Neural cell (in vitro differentiated cells): Measurements from ENCODE around the gene SNRNP70. TPM values are rescaled to one million over a fixed set of nuclear protein-coding genes. Genes with fewer than 3 reads are reported as not detected.

ENCODE experiments used
- H2AFZ ChIP-seq: fragments of 200-600, 300-800 bp; sonication (generic), shearing (Covaris generic); 2 replicates; pipeline ENCODE4 v1.6.0; 2014; ENCODE audit warnings: low read depth, mild to moderate bottlenecking, antibody characterized with exemption, low read length, moderate library complexity
- H3F3A ChIP-seq: fragments of 200-600 bp; shearing (Covaris generic); 2 replicates; pipeline ENCODE4 v1.6.1; 2016; ENCODE audit warnings: mild to moderate bottlenecking, moderate library complexity, mixed read lengths, antibody characterized with exemption, low read length; ENCODE audit not compliant: insufficient read depth, poor library complexity, severe bottlenecking
- H3K27ac ChIP-seq: fragments of 200-600, 300-800 bp; sonication (generic), shearing (Covaris generic); 2 replicates; pipeline ENCODE4 v1.5.1; 2014; ENCODE audit warnings: mild to moderate bottlenecking, low read length, moderate library complexity
- H3K27me3 ChIP-seq: fragments of 300-800, 200-600 bp; sonication (generic), shearing (Covaris generic); 2 replicates; pipeline ENCODE4 v1.6.0; 2014; ENCODE audit warnings: mild to moderate bottlenecking, low read depth, low read length, moderate library complexity; ENCODE audit not compliant: insufficient read depth
- H3K36me3 ChIP-seq: fragments of 300-800, 200-600 bp; sonication (generic), shearing (Covaris generic); 2 replicates; pipeline ENCODE4 v1.5.1; 2014; ENCODE audit warnings: mild to moderate bottlenecking, antibody characterized with exemption, low read length, moderate library complexity; ENCODE audit not compliant: insufficient read depth
- H3K4me2 ChIP-seq: fragments of 300-800, 200-600 bp; sonication (generic), shearing (Covaris generic); 2 replicates; pipeline ENCODE4 v1.6.0; 2014; ENCODE audit warnings: mild to moderate bottlenecking, low read length
- H3K4me3 ChIP-seq: fragments of 300-800, 200-600 bp; sonication (generic), shearing (Covaris generic); 2 replicates; pipeline ENCODE4 v1.5.1; 2014; ENCODE audit warnings: mild to moderate bottlenecking, low read length, moderate library complexity
- H3K79me2 ChIP-seq: fragments of 200-600 bp; shearing (Covaris generic); replicated peaks from 2 replicates; pipeline ENCODE4 v1.6.0; 2014; ENCODE audit warnings: mild to moderate bottlenecking, low read length, moderate library complexity; ENCODE audit not compliant: insufficient read depth
- H3K9ac ChIP-seq: fragments of 300-800, 200-600 bp; sonication (generic), shearing (Covaris generic); 2 replicates; pipeline ENCODE4 v1.6.1; 2016; ENCODE audit warnings: mild to moderate bottlenecking, low read length, mixed read lengths
- H3K9me2 ChIP-seq: fragments of 200-600 bp; shearing (Covaris generic); 2 replicates; pipeline ENCODE4 v1.6.1; 2016; ENCODE audit warnings: mild to moderate bottlenecking, low read length, mixed read lengths; ENCODE audit not compliant: insufficient read depth
- H3K9me3 ChIP-seq: fragments of 200-600, 300-800 bp; sonication (generic), shearing (Covaris generic); 2 replicates; pipeline ENCODE4 v1.6.1; 2016; ENCODE audit warnings: mild to moderate bottlenecking, mixed run types, low read length, moderate library complexity, mixed read lengths
- H4K20me1 ChIP-seq: fragments of 200-600 bp; shearing (Covaris generic); 2 replicates; pipeline ENCODE4 v1.6.1; 2016; ENCODE audit warnings: mild to moderate bottlenecking, mixed run types; ENCODE audit not compliant: insufficient read depth
- CTCF ChIP-seq: fragments of 450-650 bp; IDR thresholded peaks from 2 replicates; pipeline ENCODE4 v1.5.1; 2014; ENCODE audit warnings: antibody characterized with exemption, mild to moderate bottlenecking, moderate library complexity; ENCODE audit not compliant: poor library complexity, severe bottlenecking
- EP300 ChIP-seq: fragments of 450-650 bp; conservative IDR thresholded peaks from 2 replicates; pipeline ENCODE4 v1.6.1; 2014; ENCODE audit warnings: antibody characterized with exemption, mild to moderate bottlenecking, moderate library complexity; ENCODE audit not compliant: poor library complexity, severe bottlenecking
- EZH2 ChIP-seq: fragments of 200-600, 300-800 bp; shearing (Covaris generic), sonication (generic); IDR thresholded peaks from 2 replicates; pipeline ENCODE4 v1.6.1; 2014; ENCODE audit warnings: antibody characterized with exemption, low read length, borderline replicate concordance, mild to moderate bottlenecking; ENCODE audit not compliant: insufficient read depth, poor library complexity, severe bottlenecking
- MXI1 ChIP-seq: fragments of 450-650 bp; conservative IDR thresholded peaks from 2 replicates; pipeline ENCODE4 v1.6.1; 2014; ENCODE audit warnings: antibody characterized with exemption, mild to moderate bottlenecking; ENCODE audit not compliant: poor library complexity, severe bottlenecking
- POLR2AphosphoS5 ChIP-seq: IDR thresholded peaks from 2 replicates; pipeline ENCODE4 v1.6.1; 2012
- RAD21 ChIP-seq: fragments of 450-650 bp; conservative IDR thresholded peaks from 2 replicates; pipeline ENCODE4 v1.6.1; 2014; ENCODE audit warnings: antibody characterized with exemption, mild to moderate bottlenecking, moderate library complexity
- REST ChIP-seq: IDR thresholded peaks from 2 replicates; pipeline ENCODE4 v1.6.1; 2012; ENCODE audit warnings: borderline replicate concordance
- SMC3 ChIP-seq: fragments of 450-650 bp; conservative IDR thresholded peaks from 2 replicates; pipeline ENCODE4 v1.6.1; 2014; ENCODE audit warnings: antibody characterized with exemption, mild to moderate bottlenecking, moderate library complexity; ENCODE audit not compliant: poor library complexity
- TAF1 ChIP-seq: IDR thresholded peaks from 2 replicates; pipeline ENCODE4 v1.6.1; 2012; ENCODE audit warnings: low read depth
- polyA plus RNA-seq: library from polyadenylated mRNA; depleted of rRNA; stranded (reverse); fragments of >200 nt; gene quantifications from 2 replicates; pipeline ENCODE4 v1.2.3, GENCODE V29; 2014

The SNRNP70 gene
- polyA plus RNA-seq, 1 donor from 2014 or later, result 721 TPM

- H3K4me3 ChIP-seq, result peak overlapping the region; percentile 96
- H3K27ac ChIP-seq, result no peak overlapping the region
- H3K36me3 ChIP-seq, result no peaks in the 10 kb centered on the region
- H3K4me2 ChIP-seq, result no peak overlapping the region
- no peaks in the 10 kb centered on the region for H3K27me3 ChIP-seq
- no peaks in the 10 kb centered on the region for H3F3A ChIP-seq
- H4K20me1 ChIP-seq, result no peaks in the 10 kb centered on the region
- peak overlapping the region; percentile 79 for H3K9ac ChIP-seq
- H3K9me3 ChIP-seq, result no peaks in the 10 kb centered on the region
- no peak overlapping the region for H2AFZ ChIP-seq
- H3K9me2 ChIP-seq, result no peaks in the 10 kb centered on the region
- H3K79me2 ChIP-seq, result no peaks in the 10 kb centered on the region
- TF ChIP-seq CTCF, result no peak
- TF ChIP-seq EZH2, result no peak
- no peak for TF ChIP-seq RAD21
- TF ChIP-seq MXI1, result no peak
- no peak for TF ChIP-seq POLR2AphosphoS5
- no peak for TF ChIP-seq SMC3
- no peak for TF ChIP-seq REST
- no peak for TF ChIP-seq TAF1
- no peak for TF ChIP-seq EP300
Measured at GRCh38 chr19:49151267-49152118, 66.2 kb downstream of the SNRNP70 start.

GRCh38 chr19:49152119-49152550, 66.9 kb downstream of the SNRNP70 start:
- Histone ChIP-seq H3K4me2 (no peak overlapping the region), H3K36me3 (no peaks in the 10 kb centered on the region), H3K9me3 (no peaks in the 10 kb centered on the region)

More at GRCh38 chr19:49152119-49152550, 66.9 kb downstream of the SNRNP70 start:
- H3K4me3 ChIP-seq, result peak overlapping the region; percentile 96
- H3K27me3 ChIP-seq, result no peaks in the 10 kb centered on the region
- TF ChIP-seq EP300, result no peak
- TF ChIP-seq MXI1, result no peak
- TF ChIP-seq POLR2AphosphoS5, result no peak
- TF ChIP-seq EZH2, result no peak
- TF ChIP-seq CTCF, result no peak
- no peak for TF ChIP-seq RAD21
- TF ChIP-seq SMC3, result no peak
- TF ChIP-seq TAF1, result no peak
- no peaks in the 10 kb centered on the region for H3F3A ChIP-seq
- H3K9me2 ChIP-seq, result no peaks in the 10 kb centered on the region
- no peaks in the 10 kb centered on the region for H4K20me1 ChIP-seq
- H3K79me2 ChIP-seq, result no peaks in the 10 kb centered on the region
- no peak overlapping the region for H3K9ac ChIP-seq
- no peak overlapping the region for H2AFZ ChIP-seq
- no peak overlapping the region for H3K27ac ChIP-seq
